NCI-H2029 (cell line): ENCODE measurements around the gene MMP24OS.
"Not testable (repeated sequence)": the region's sequence is repeated elsewhere in the genome, so short reads cannot be mapped to it uniquely, and the experiment has no call there.

Source experiments
- DNase-seq: peaks from one replicate; lab custom pipeline; 2025; lab: John Stamatoyannopoulos, UW

MMP24OS gene

GRCh38 chr20:35277531-35278395 is at the start of gene MMP24OS:
MMP24OS (minus strand) TSS chr20:35278122; CDS start chr20:35277929, 193 bp downstream.
- DNase-seq, result peak; percentile 90

GRCh38 chr20:35327074-35327976 is 49.4 kb upstream of the MMP24OS start:
- DNase-seq, result no peak

- no peak for DNase-seq
These were observed 48.8 kb upstream of the MMP24OS start for GRCh38 chr20:35326740-35327073.

GRCh38 chr20:35326021-35326739 is 48.3 kb upstream of the MMP24OS start:
- DNase-seq, result no peak

- no peak for DNase-seq
These were observed 47.5 kb upstream of the MMP24OS start for GRCh38 chr20:35325401-35325800.

- DNase-seq, result no peak
These were observed 42.6 kb upstream of the MMP24OS start for GRCh38 chr20:35320396-35321126.

- DNase-seq, result no peak
These were observed 41.9 kb upstream of the MMP24OS start for GRCh38 chr20:35319871-35320197.

GRCh38 chr20:35319192-35319870 is 41.4 kb upstream of the MMP24OS start:
- DNase-seq, result peak; percentile 81

- peak; percentile 98 for DNase-seq
These were observed 40.7 kb upstream of the MMP24OS start for GRCh38 chr20:35318502-35319157.

GRCh38 chr20:35317416-35318210 is 39.7 kb upstream of the MMP24OS start:
- no peak for DNase-seq

GRCh38 chr20:35316086-35316485 is 38.2 kb upstream of the MMP24OS start:
- DNase-seq, result no peak

GRCh38 chr20:35315632-35316020 is 37.7 kb upstream of the MMP24OS start:
- DNase-seq, result not testable (repeated sequence)

GRCh38 chr20:35314816-35315631 is 37.1 kb upstream of the MMP24OS start:
- DNase-seq, result no peak

GRCh38 chr20:35312318-35312717 is 34.4 kb upstream of the MMP24OS start:
- DNase-seq, result no peak

GRCh38 chr20:35311822-35312221 is 33.9 kb upstream of the MMP24OS start:
- DNase-seq, result no peak

GRCh38 chr20:35311409-35311808 is 33.5 kb upstream of the MMP24OS start:
- no peak for DNase-seq

GRCh38 chr20:35307666-35308653 is 30.0 kb upstream of the MMP24OS start:
- DNase-seq, result no peak
